ENCODE measurements around the gene AMOTL1.
A peak's percentile ranks its signal among the peaks of the same experiment; 100 is the strongest.

AMOTL1 gene

GRCh38 chr11:94792451-94792850 lies 24.3 kb downstream of the AMOTL1 start:
- H3K27ac ChIP-seq: no peak overlapping the region

GRCh38 chr11:94793002-94793401 lies 24.8 kb downstream of the AMOTL1 start:
- TF ChIP-seq ZFX (IDR thresholded peaks at IDR 0.05) (no peak), CTCF (conservative IDR thresholded peaks at IDR 0.05) (no peak)
- H3K27ac ChIP-seq: no peak overlapping the region; the same call in 1 of the 2 replicates

More at GRCh38 chr11:94792451-94792850, 24.3 kb downstream of the AMOTL1 start:
- TF ChIP-seq CTCF (conservative IDR thresholded peaks at IDR 0.05): no peak

- TF ChIP-seq CTCF (conservative IDR thresholded peaks at IDR 0.05): no peak
- no peak for TF ChIP-seq ZFX (IDR thresholded peaks at IDR 0.05)
- H3K27ac ChIP-seq: peak overlapping the region; percentile 84; the same call in 1 of the 2 replicates
Observed at GRCh38 chr11:94793822-94794221, 25.7 kb downstream of the AMOTL1 start.

GRCh38 chr11:94794287-94795168 lies 26.4 kb downstream of the AMOTL1 start:
- H3K27ac ChIP-seq: peak overlapping the region; percentile 84
- no peak for TF ChIP-seq CTCF (conservative IDR thresholded peaks at IDR 0.05)
- no peak for TF ChIP-seq ZFX (IDR thresholded peaks at IDR 0.05)

GRCh38 chr11:94795476-94796189 lies 27.5 kb downstream of the AMOTL1 start:
- TF ChIP-seq CTCF (conservative IDR thresholded peaks at IDR 0.05) (no peak), ZFX (IDR thresholded peaks at IDR 0.05) (no peak)
- H3K27ac ChIP-seq: no peak overlapping the region

- H3K27ac ChIP-seq: no peak overlapping the region
- no peak for TF ChIP-seq ZFX (IDR thresholded peaks at IDR 0.05)
- TF ChIP-seq CTCF (conservative IDR thresholded peaks at IDR 0.05): no peak
Observed at GRCh38 chr11:94796190-94796580, 28.0 kb downstream of the AMOTL1 start.

- no peak overlapping the region for H3K27ac ChIP-seq
- TF ChIP-seq CTCF (conservative IDR thresholded peaks at IDR 0.05) (no peak), ZFX (IDR thresholded peaks at IDR 0.05) (no peak)
Observed at GRCh38 chr11:94796863-94797262, 28.7 kb downstream of the AMOTL1 start.
